ENCODE data around the gene MAD2L2.

The MAD2L2 gene

DNA sequence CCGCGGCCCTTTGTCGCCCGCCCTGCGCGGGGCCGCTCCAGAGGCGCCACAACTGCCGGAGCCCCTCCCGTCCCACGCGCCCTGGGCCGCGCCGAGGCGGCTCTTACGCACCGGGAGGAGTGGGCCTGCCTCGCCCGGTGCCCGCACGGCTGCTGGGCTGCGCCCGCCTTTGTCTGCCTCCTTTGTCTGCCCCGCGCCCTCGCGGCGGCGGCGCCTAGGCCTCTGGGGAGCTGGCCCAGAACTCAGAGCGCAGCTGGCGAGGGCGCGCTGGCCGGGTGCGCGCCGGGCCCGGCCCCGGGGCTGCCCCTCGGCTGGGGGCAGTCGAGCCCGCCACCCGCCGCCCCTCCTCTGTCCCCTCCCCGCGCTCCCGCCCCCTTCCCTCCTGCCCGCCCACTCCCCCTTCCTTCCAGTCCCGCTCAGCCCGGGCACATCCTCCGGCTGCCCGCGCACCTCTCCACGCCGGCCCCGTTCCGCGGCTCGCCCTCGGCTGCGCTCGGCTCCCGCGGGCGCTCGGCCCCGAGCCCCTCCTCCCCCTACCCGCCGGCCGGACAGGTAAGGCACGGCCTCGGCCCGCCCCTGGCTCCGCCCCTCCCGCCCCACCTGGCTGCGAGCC lies 10.5 kb upstream of the MAD2L2 start, which contains the start of gene DRAXIN:
Gene DRAXIN (plus strand): TSS at position 409 of the 613 bp plus-strand sequence. CDS start 14,549 bp downstream, outside the sequence.
- no peaks in the 10 kb centered on the region for H3K36me3 ChIP-seq (ENCODE audit: control insufficient read depth, insufficient read depth, low read length)
- H3K9ac ChIP-seq (ENCODE audit: low read depth, low read length) = peak within 1 kb of the TSS; percentile 94
- H3K4me3 ChIP-seq (ENCODE audit: low read depth, low read length) = peak within 1 kb of the TSS; percentile 83
- H3K4me1 ChIP-seq (ENCODE audit: control insufficient read depth, insufficient read depth, low read length) = peaks cover 23% of the 10 kb centered on the region
- H3K27me3 ChIP-seq (ENCODE audit: control insufficient read depth, insufficient read depth, low read length) = no peaks in the 10 kb centered on the region
- no peaks in the 10 kb centered on the region for H3K9me3 ChIP-seq (ENCODE audit: control insufficient read depth, insufficient read depth, low read length)

DNA sequence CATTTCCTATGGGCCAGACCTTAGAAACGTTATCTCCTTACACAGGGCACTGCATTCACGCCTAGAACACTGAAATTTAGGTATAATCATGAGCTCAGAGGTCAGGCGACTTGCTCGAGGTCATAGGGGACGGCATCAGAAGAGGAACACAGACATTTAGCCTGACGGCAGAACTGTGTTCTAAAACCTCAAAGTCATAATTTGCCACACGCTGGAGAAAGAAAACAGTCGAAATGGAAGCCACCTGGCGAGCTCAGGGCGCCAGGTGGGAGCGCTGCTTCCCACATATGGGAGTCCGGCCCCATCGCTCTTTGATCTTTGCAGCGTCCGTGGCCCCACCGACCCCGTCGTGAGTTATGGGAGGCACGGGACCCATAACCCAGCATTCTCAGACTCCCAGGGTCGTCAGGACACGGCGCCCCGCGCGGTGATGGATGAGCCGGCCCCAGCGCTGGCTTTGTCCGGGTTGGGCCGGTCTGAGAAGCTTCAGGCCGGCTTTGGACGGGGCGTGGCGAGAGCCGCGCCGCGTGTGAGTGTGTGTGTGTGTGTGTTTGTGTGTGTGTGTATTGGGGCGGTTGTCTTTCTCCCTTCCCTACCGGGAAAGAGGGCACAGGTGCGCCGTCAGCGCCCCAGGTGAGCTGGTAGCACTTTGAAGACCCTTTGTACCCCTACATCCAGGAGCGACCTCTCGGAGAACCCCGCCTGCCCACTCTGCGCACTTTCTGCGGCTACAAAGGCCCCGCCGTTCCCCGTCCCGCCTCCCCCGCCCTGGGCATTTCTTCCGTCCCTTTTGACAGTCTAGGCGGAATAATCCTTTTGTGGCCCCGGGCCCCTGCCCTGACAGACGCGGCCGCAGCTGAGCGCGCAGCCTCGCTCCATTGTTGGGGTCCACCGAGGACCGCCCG lies 9.7 kb upstream of the MAD2L2 start:
- peaks cover 27% of the 10 kb centered on the region for H3K4me1 ChIP-seq (ENCODE audit: control insufficient read depth, insufficient read depth, low read length)
- peak overlapping the region; percentile 82 for H3K4me3 ChIP-seq (ENCODE audit: low read depth, low read length)
- no peaks in the 10 kb centered on the region for H3K27me3 ChIP-seq (ENCODE audit: control insufficient read depth, insufficient read depth, low read length)
- no peaks in the 10 kb centered on the region for H3K36me3 ChIP-seq (ENCODE audit: control insufficient read depth, insufficient read depth, low read length)
- peak overlapping the region; percentile 94 for H3K9ac ChIP-seq (ENCODE audit: low read depth, low read length)
- no peaks in the 10 kb centered on the region for H3K9me3 ChIP-seq (ENCODE audit: control insufficient read depth, insufficient read depth, low read length)

DNA sequence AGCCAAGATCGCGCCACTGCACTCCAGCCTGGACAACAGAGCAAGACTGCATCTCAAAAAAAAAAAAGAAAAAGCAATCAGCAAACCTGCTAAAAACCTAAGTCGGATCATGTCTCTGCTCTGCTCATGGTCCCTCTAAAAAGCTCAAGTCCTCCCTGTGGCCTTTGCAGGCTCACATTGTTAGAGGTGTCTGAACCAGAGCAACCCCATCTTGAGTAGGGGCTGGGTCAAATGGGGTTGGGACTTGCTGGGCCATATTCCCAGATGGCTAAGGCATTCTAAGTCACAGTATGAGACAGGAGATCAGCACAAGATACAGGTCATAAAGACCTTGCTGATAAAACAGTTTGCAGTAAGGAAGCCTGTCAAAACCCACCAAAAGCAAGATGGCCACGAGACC lies 7.6 kb upstream of the MAD2L2 start:
- no peaks in the 10 kb centered on the region for H3K27me3 ChIP-seq (ENCODE audit: control insufficient read depth, insufficient read depth, low read length)
- H3K4me1 ChIP-seq (ENCODE audit: control insufficient read depth, insufficient read depth, low read length) = peaks cover 29% of the 10 kb centered on the region

DNA sequence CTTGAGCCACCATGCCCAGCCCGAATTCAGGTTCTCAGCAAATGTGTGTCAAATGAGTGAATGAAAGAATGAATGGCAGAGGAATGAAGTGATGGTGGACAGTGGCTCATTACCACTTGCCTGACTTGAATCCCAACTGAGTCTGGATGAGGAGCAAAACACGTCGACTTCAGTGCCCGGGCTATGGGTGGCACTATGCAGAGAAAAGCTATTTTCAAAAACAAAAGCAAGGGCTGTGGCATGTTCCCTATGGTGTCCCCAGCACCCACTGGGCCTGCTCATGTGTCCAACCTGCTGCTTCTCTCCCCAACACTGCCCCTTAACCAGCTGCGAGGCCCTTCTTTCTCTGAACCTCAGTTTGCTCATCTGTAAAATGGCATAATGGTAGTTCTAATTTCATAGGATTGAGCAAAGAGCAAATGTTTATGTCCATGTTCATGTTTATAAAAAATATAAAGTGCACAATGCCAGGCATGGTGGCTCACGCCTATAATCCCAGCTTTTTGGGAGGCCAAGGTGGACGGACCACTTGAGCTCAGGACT lies 4.3 kb upstream of the MAD2L2 start:
- Histone ChIP-seq H3K9ac (ENCODE audit: low read depth, low read length) (no peak overlapping the region), H3K4me1 (ENCODE audit: control insufficient read depth, insufficient read depth, low read length) (peaks cover 43% of the 10 kb centered on the region), H3K4me3 (ENCODE audit: low read depth, low read length) (no peak overlapping the region), H3K27me3 (ENCODE audit: control insufficient read depth, insufficient read depth, low read length) (no peaks in the 10 kb centered on the region), H3K9me3 (ENCODE audit: control insufficient read depth, insufficient read depth, low read length) (no peaks in the 10 kb centered on the region), H3K36me3 (ENCODE audit: control insufficient read depth, insufficient read depth, low read length) (no peaks in the 10 kb centered on the region)

More for the DNA sequence above, 7.6 kb upstream of the MAD2L2 start:
- H3K36me3 ChIP-seq (ENCODE audit: control insufficient read depth, insufficient read depth, low read length) = no peaks in the 10 kb centered on the region
- no peak overlapping the region for H3K4me3 ChIP-seq (ENCODE audit: low read depth, low read length)
- H3K9me3 ChIP-seq (ENCODE audit: control insufficient read depth, insufficient read depth, low read length) = no peaks in the 10 kb centered on the region
- H3K9ac ChIP-seq (ENCODE audit: low read depth, low read length) = no peak overlapping the region

DNA sequence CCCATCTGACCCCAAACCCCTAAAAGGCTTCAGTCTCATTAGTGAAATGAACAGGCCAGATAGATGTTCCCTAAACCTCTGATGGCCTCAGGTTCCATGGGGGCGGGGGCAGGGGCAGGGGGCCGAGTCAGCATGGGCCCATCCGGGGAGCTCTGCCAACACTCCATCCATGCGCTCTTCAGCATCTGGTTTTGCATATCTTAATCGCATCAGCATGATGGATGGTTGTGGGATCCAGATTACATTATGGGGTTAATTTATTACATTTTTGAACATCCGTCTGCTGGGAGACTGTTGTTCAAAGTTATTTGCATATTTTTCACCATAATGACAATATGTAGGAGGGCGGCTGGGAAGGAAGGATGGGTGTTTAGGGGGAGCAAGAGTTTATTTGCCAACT lies 3.1 kb upstream of the MAD2L2 start:
- H3K9ac ChIP-seq (ENCODE audit: low read depth, low read length) = no peak overlapping the region
- no peaks in the 10 kb centered on the region for H3K27me3 ChIP-seq (ENCODE audit: control insufficient read depth, insufficient read depth, low read length)
- peaks cover 39% of the 10 kb centered on the region for H3K4me1 ChIP-seq (ENCODE audit: control insufficient read depth, insufficient read depth, low read length)
- H3K36me3 ChIP-seq (ENCODE audit: control insufficient read depth, insufficient read depth, low read length) = peaks cover 4% of the 10 kb centered on the region
- no peak overlapping the region for H3K4me3 ChIP-seq (ENCODE audit: low read depth, low read length)
- H3K9me3 ChIP-seq (ENCODE audit: control insufficient read depth, insufficient read depth, low read length) = no peaks in the 10 kb centered on the region

DNA sequence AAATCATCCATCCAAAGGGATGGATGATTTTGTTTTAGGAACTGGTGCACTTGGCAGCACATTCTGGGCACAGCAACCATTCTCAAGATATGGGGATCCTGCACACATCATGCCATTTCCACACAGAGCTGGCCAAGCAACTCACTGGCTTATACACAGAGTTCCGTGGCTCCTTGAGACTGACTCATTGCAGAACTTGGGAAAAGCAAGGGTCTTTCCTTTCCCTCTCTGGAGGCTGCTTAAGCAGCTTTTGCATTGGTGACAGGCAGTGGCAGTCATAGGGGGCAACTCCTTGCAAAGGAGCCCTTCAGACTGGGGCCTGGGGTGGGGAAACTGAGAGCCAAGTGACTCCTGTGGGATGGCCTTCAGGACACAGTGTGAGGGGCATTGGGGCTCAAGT lies 1.9 kb upstream of the MAD2L2 start:
- Histone ChIP-seq H3K4me3 (ENCODE audit: low read depth, low read length) (peak overlapping the region; percentile 9), H3K36me3 (ENCODE audit: control insufficient read depth, insufficient read depth, low read length) (peaks cover 11% of the 10 kb centered on the region), H3K9ac (ENCODE audit: low read depth, low read length) (no peak overlapping the region), H3K9me3 (ENCODE audit: control insufficient read depth, insufficient read depth, low read length) (no peaks in the 10 kb centered on the region), H3K4me1 (ENCODE audit: control insufficient read depth, insufficient read depth, low read length) (peaks cover 31% of the 10 kb centered on the region), H3K27me3 (ENCODE audit: control insufficient read depth, insufficient read depth, low read length) (no peaks in the 10 kb centered on the region)

DNA sequence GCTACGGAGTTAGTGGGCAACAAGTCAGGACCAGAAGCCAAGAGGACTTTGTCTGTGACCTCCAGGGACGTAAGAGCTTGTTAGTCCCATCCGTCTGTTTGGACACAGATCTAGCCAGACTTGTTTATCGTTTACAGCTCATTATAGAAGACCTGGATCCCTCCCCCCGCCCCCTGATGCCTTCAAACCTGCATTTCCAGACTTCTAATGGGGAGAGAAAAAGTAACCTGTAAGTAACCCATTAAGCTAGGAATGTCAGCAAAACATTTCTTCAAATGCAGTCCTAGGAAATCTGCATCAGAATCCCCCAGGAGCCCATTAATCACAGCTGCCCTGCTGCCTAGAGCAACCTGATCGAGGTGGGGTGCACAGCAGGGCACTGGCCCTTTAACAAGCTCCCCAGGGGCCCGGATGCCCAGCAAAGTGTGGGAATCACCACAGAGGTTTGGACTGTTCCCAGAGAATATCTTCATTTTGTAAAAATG lies 1.4 kb upstream of the MAD2L2 start:
- H3K27me3 ChIP-seq (ENCODE audit: control insufficient read depth, insufficient read depth, low read length) = no peaks in the 10 kb centered on the region
- peak overlapping the region; percentile 84 for H3K4me3 ChIP-seq (ENCODE audit: low read depth, low read length)
- peak overlapping the region; percentile 56 for H3K9ac ChIP-seq (ENCODE audit: low read depth, low read length)
- H3K4me1 ChIP-seq (ENCODE audit: control insufficient read depth, insufficient read depth, low read length) = peaks cover 29% of the 10 kb centered on the region
- peaks cover 16% of the 10 kb centered on the region for H3K36me3 ChIP-seq (ENCODE audit: control insufficient read depth, insufficient read depth, low read length)
- no peaks in the 10 kb centered on the region for H3K9me3 ChIP-seq (ENCODE audit: control insufficient read depth, insufficient read depth, low read length)

DNA sequence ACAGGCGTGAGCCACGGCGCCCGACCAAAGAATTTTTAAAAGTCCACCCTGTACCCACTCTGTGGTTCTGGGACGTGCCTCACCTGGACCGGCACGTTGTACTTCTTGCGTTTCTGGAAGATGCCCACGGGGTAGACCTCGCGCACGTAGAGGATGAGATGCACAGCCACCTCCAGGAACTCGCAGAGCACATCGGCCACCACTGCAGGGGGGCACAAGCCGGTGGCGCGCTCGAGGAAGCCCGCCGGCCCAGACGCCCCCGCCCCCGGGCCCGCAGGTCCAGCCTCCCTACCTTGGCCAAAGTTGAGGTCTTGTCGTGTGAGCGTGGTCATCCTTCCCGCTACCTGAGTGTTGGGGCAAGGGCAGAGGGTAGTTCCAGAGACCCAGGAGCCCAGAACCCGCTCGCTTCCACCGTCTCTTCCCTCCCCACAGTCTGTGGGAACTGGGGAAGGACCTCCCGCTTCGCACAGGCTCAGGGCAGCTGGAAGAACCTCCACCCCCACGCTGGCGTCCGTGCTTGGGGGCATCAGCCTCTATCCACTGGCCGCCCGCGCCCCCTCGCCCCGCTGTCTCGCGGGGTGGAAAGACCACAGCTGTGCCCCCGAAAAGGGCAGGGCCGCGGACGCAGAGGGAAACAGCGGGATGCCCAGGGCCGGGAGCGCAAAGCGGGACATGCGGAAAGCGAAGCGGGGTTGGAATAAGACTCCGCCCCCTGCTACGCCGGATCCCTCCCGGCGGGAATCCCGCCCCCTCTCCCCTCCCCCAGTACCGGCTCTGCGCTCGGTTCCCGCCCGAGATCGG lies 478 bp downstream of the MAD2L2 start:
- Histone ChIP-seq H3K4me3 (ENCODE audit: low read depth, low read length) (peak overlapping the region; percentile 84), H3K9ac (ENCODE audit: low read depth, low read length) (peak overlapping the region; percentile 95), H3K27me3 (ENCODE audit: control insufficient read depth, insufficient read depth, low read length) (no peaks in the 10 kb centered on the region), H3K36me3 (ENCODE audit: control insufficient read depth, insufficient read depth, low read length) (peaks cover 34% of the 10 kb centered on the region), H3K4me1 (ENCODE audit: control insufficient read depth, insufficient read depth, low read length) (peaks cover 25% of the 10 kb centered on the region), H3K9me3 (ENCODE audit: control insufficient read depth, insufficient read depth, low read length) (no peaks in the 10 kb centered on the region)

DNA sequence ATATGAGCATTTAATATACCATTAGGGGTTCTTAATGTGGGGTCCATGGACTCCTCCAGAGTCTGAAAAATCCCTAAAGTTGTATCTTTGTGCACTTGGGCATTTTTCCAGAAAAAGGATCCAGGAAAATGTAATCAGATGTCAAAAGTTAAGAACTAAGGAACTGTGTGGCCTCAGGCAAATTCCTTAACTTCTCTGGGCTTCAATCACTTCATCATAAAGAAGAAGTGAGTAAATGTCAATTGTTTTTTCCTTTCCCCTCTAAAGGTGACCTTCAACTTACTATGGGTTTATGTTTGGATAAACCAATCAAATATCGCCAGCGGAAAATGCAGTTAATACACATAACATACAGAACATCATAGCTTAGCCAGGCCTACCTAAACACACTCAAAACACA lies 2.5 kb downstream of the MAD2L2 start:
- peaks cover 51% of the 10 kb centered on the region for H3K36me3 ChIP-seq (ENCODE audit: control insufficient read depth, insufficient read depth, low read length)
- no peak overlapping the region for H3K9ac ChIP-seq (ENCODE audit: low read depth, low read length)

DNA sequence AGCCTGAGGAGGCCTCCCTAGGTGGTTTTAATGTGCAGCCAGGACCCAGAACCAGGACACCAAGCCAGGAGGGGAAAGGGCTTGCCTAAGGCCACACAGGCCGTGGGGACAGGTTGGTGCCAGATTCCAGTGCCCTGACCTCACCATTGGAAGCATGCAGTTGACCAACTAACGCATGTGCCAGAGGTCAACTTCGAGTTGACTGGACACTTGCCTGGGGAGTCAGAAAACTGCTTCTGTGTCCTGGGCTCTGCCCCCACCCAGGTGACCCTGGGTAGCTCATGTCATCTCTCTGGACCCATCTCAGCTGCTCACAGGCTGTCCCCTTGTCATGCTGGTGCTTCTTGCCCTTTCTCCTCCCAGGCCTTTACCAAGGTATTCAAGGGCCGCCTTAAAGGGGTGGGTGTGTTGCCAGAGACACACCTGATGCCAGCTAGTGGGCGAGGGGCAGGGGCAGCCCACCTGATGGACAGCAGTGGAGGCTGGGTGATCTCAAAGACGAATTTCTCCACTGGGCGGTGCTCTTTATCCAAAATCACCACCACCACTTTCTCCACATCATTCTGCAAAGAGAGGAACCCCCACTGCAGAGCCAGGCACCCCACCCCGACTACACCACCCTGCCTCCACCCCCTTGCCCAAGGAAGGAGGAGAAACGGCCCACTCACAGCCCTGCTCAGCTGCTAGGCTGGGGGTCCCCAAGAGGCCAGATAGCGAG lies 4.4 kb downstream of the MAD2L2 start:
- H3K9ac ChIP-seq (ENCODE audit: low read depth, low read length) = no peak overlapping the region
- peaks cover 70% of the 10 kb centered on the region for H3K36me3 ChIP-seq (ENCODE audit: control insufficient read depth, insufficient read depth, low read length)
- no peaks in the 10 kb centered on the region for H3K9me3 ChIP-seq (ENCODE audit: control insufficient read depth, insufficient read depth, low read length)
- no peaks in the 10 kb centered on the region for H3K27me3 ChIP-seq (ENCODE audit: control insufficient read depth, insufficient read depth, low read length)
- H3K4me1 ChIP-seq (ENCODE audit: control insufficient read depth, insufficient read depth, low read length) = no peaks in the 10 kb centered on the region
- H3K4me3 ChIP-seq (ENCODE audit: low read depth, low read length) = no peak overlapping the region

More for the DNA sequence above, 2.5 kb downstream of the MAD2L2 start:
- Histone ChIP-seq H3K9me3 (ENCODE audit: control insufficient read depth, insufficient read depth, low read length) (no peaks in the 10 kb centered on the region), H3K4me3 (ENCODE audit: low read depth, low read length) (no peak overlapping the region), H3K4me1 (ENCODE audit: control insufficient read depth, insufficient read depth, low read length) (peaks cover 13% of the 10 kb centered on the region), H3K27me3 (ENCODE audit: control insufficient read depth, insufficient read depth, low read length) (no peaks in the 10 kb centered on the region)

DNA sequence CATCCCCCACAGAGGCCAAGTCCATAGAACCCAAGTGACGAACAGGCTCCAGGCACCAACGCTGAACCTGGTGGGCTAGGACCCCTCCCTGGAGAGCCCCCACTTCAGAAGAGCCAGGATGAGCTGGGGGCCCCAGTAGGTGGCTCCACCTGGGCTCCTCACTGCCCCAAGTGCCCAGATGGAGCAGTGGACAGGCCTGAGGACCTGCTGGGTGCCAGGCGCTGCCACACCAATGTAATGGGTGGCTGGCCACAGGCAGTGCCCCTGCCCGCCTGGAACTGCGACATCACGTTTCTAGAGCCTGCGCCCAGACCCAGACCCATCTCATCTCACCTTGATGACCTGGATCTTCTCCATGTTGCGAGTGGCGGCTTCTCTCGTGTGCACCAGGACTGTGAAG lies 5.6 kb downstream of the MAD2L2 start:
- Histone ChIP-seq H3K27me3 (ENCODE audit: control insufficient read depth, insufficient read depth, low read length) (no peaks in the 10 kb centered on the region), H3K36me3 (ENCODE audit: control insufficient read depth, insufficient read depth, low read length) (peaks cover 78% of the 10 kb centered on the region), H3K4me1 (ENCODE audit: control insufficient read depth, insufficient read depth, low read length) (no peaks in the 10 kb centered on the region), H3K9me3 (ENCODE audit: control insufficient read depth, insufficient read depth, low read length) (no peaks in the 10 kb centered on the region), H3K9ac (ENCODE audit: low read depth, low read length) (no peak overlapping the region), H3K4me3 (ENCODE audit: low read depth, low read length) (no peak overlapping the region)

Data from iPS-15b (cell line).